ENCODE results near the gene TNIK.

TNIK gene

GRCh38 chr3:171358881-171359198 lies 101.4 kb downstream of the TNIK start:
- no peak overlapping the region for H3K4me3 ChIP-seq
- no peak for TF ChIP-seq CTCF (IDR thresholded peaks at IDR 0.05)
- H3K27ac ChIP-seq: no peak overlapping the region
- DNase-seq (ENCODE audit: low spot score): no peak

GRCh38 chr3:171358181-171358880 lies 101.9 kb downstream of the TNIK start:
- H3K4me3 ChIP-seq: no peak overlapping the region
- TF ChIP-seq CTCF (IDR thresholded peaks at IDR 0.05): no peak
- no peak for DNase-seq (ENCODE audit: low spot score)
- no peak overlapping the region for H3K27ac ChIP-seq

- no peak for DNase-seq (ENCODE audit: low spot score)
- TF ChIP-seq CTCF (IDR thresholded peaks at IDR 0.05): no peak
- no peak overlapping the region for H3K27ac ChIP-seq
Observed at GRCh38 chr3:171357721-171358120, 102.5 kb downstream of the TNIK start.

GRCh38 chr3:171356251-171356650 lies 104.0 kb downstream of the TNIK start:
- Histone ChIP-seq H3K4me3 (no peak overlapping the region), H3K27ac (no peak overlapping the region)
- TF ChIP-seq CTCF (IDR thresholded peaks at IDR 0.05): no peak
- DNase-seq (ENCODE audit: low spot score): no peak

More at GRCh38 chr3:171357721-171358120, 102.5 kb downstream of the TNIK start:
- no peak overlapping the region for H3K4me3 ChIP-seq

GRCh38 chr3:171354706-171355582 lies 105.3 kb downstream of the TNIK start:
- Histone ChIP-seq H3K27ac (no peak overlapping the region), H3K4me3 (no peak overlapping the region)
- no peak for DNase-seq (ENCODE audit: low spot score)
- no peak for TF ChIP-seq CTCF (IDR thresholded peaks at IDR 0.05)

- no peak for DNase-seq (ENCODE audit: low spot score)
- H3K4me3 ChIP-seq: no peak overlapping the region
- no peak for TF ChIP-seq CTCF (IDR thresholded peaks at IDR 0.05)
- H3K27ac ChIP-seq: no peak overlapping the region
Observed at GRCh38 chr3:171354049-171354705, 106.0 kb downstream of the TNIK start.

All from coronary artery (tissue), 2 donors.